ENCODE data around the gene PPP1R13B. TPM values are rescaled to one million over a fixed set of nuclear protein-coding genes. Genes with fewer than 3 reads are reported as not detected.

Gene PPP1R13B
- total RNA-seq, 1 donor from 2014 or later, result 13.1 TPM

- intact Hi-C loops (cut with micrococcal nuclease), result no loop called here
Measured at GRCh38 chr14:103880348-103881267, 33.2 kb upstream of the PPP1R13B start.

GRCh38 chr14:103879570-103880347, 32.4 kb upstream of the PPP1R13B start:
- intact Hi-C loops (cut with micrococcal nuclease), result loop anchor here (1.0 kb wide), 1 partner anchor 40 kb away; no protein-coding TSS in a partner anchor

- intact Hi-C loops (cut with micrococcal nuclease), result loop anchor here (1.0 kb wide), 1 partner anchor 40 kb away; no protein-coding TSS in a partner anchor
Measured at GRCh38 chr14:103879118-103879569, 31.8 kb upstream of the PPP1R13B start.

- intact Hi-C loops (cut with micrococcal nuclease), result no loop called here
Measured at GRCh38 chr14:103878180-103878579, 30.8 kb upstream of the PPP1R13B start.

- intact Hi-C loops (cut with micrococcal nuclease), result no loop called here
Measured at GRCh38 chr14:103875010-103875409, 27.6 kb upstream of the PPP1R13B start.

GRCh38 chr14:103872481-103873113, 25.2 kb upstream of the PPP1R13B start:
- intact Hi-C loops (cut with micrococcal nuclease), result loop anchor here (1.0 kb wide), 3 partner anchors 25 to 49 kb away; partner anchors contain the start of gene PPP1R13B

GRCh38 chr14:103871596-103872480, 24.5 kb upstream of the PPP1R13B start:
- intact Hi-C loops (cut with micrococcal nuclease), result loop anchor here (1.0 kb wide), 3 partner anchors 25 to 49 kb away; partner anchors contain the start of gene PPP1R13B

- intact Hi-C loops (cut with micrococcal nuclease), result no loop called here
Measured at GRCh38 chr14:103870891-103871595, 23.7 kb upstream of the PPP1R13B start.

GRCh38 chr14:103870144-103870876, 22.9 kb upstream of the PPP1R13B start:
- intact Hi-C loops (cut with micrococcal nuclease), result no loop called here

GRCh38 chr14:103869406-103870143, 22.2 kb upstream of the PPP1R13B start:
- intact Hi-C loops (cut with micrococcal nuclease), result no loop called here

- intact Hi-C loops (cut with micrococcal nuclease), result no loop called here
Measured at GRCh38 chr14:103868242-103868897, 21.0 kb upstream of the PPP1R13B start.

- intact Hi-C loops (cut with micrococcal nuclease), result no loop called here
Measured at GRCh38 chr14:103867523-103867953, 20.2 kb upstream of the PPP1R13B start.

GRCh38 chr14:103867020-103867419, 19.6 kb upstream of the PPP1R13B start:
- intact Hi-C loops (cut with micrococcal nuclease), result no loop called here

GRCh38 chr14:103863245-103863644, 15.9 kb upstream of the PPP1R13B start:
- intact Hi-C loops (cut with micrococcal nuclease), result no loop called here

- intact Hi-C loops (cut with micrococcal nuclease), result no loop called here
Measured at GRCh38 chr14:103862393-103862782, 15.0 kb upstream of the PPP1R13B start.

GRCh38 chr14:103861413-103862392, 14.3 kb upstream of the PPP1R13B start:
- intact Hi-C loops (cut with micrococcal nuclease), result no loop called here

Measured in T-helper 1 cell treated with Interleukin-12 subunit alpha and Interleukin-12 subunit beta and Interleukin-4 antibody, amounts not matched to agents 30 ng/mL and 1 ng/mL, for 36 hours (primary cell).